Embryonic facial prominence (tissue), 1 donor: ENCODE data around the gene OR52B4.
A peak's percentile ranks its signal among the peaks of the same experiment; 100 is the strongest.
"Not testable (repeated sequence)": the region's sequence is repeated elsewhere in the genome, so short reads cannot be mapped to it uniquely, and the experiment has no call there.

Source experiments
- DNase-seq: peaks from one replicate; pipeline ENCODE4 v3.0.0-alpha.2; 2016; ENCODE audit errors: extremely low spot score

The OR52B4 gene

GRCh38 chr11:4368286-4368685, at the start of gene OR52B4:
Gene OR52B4 (minus strand): TSS chr11:4368386. CDS start chr11:4368295, 91 bp downstream.
- no peak for DNase-seq

- DNase-seq = no peak
Observed at GRCh38 chr11:4416816-4417215, 48.6 kb upstream of the OR52B4 start.

- no peak for DNase-seq
Observed at GRCh38 chr11:4416306-4416705, 48.1 kb upstream of the OR52B4 start.

GRCh38 chr11:4406206-4406605, 38.0 kb upstream of the OR52B4 start:
- not testable (repeated sequence) for DNase-seq

GRCh38 chr11:4393858-4394223, 25.7 kb upstream of the OR52B4 start:
- no peak for DNase-seq

- peak; percentile 59 for DNase-seq
Observed at GRCh38 chr11:4393209-4393857, 25.1 kb upstream of the OR52B4 start, which contains the start of gene TRIM21. Gene TRIM21 (minus strand): TSS chr11:4393702. CDS start chr11:4390409, 3,293 bp downstream.

- DNase-seq = no peak
Observed at GRCh38 chr11:4388221-4388620, 20.0 kb upstream of the OR52B4 start.

- DNase-seq = no peak
Observed at GRCh38 chr11:4385978-4386740, 18.0 kb upstream of the OR52B4 start.

- DNase-seq = no peak
Observed at GRCh38 chr11:4381901-4382300, 13.7 kb upstream of the OR52B4 start.

- DNase-seq = no peak
Observed at GRCh38 chr11:4375431-4376140, 7.4 kb upstream of the OR52B4 start.

- DNase-seq = no peak
Observed at GRCh38 chr11:4370166-4370565, 2.0 kb upstream of the OR52B4 start.

- DNase-seq = not testable (repeated sequence)
Observed at GRCh38 chr11:4348142-4348541, 20.0 kb downstream of the OR52B4 start.

- DNase-seq = not testable (repeated sequence)
Observed at GRCh38 chr11:4345366-4345765, 22.8 kb downstream of the OR52B4 start.

GRCh38 chr11:4334356-4334755, 33.8 kb downstream of the OR52B4 start:
- DNase-seq = not testable (repeated sequence)
